HepG2 (cell line): Measurements from ENCODE around the gene TTC31. TPM values are rescaled to one million over a fixed set of nuclear protein-coding genes. Genes with fewer than 3 reads are reported as not detected.

Source experiments
- AHR ChIP-seq: IDR thresholded peaks from 2 replicates; pipeline ENCODE4 v1.6.1; 2018; ENCODE audit warnings: missing genetic modification reagents, missing compliant biosample characterization
- ATF7-NPFF ChIP-seq: sonication (generic); formaldehyde crosslinking; IDR thresholded peaks from 2 replicates; pipeline ENCODE4 v1.8.1; 2023; ENCODE audit warnings: mild to moderate bottlenecking, low read depth, missing genetic modification reagents, moderate library complexity
- KDM5A ChIP-seq: fragments of 200-600 bp; sonication (generic); IDR thresholded peaks from 2 replicates; pipeline ENCODE4 v1.7.0; 2018; ENCODE audit warnings: antibody characterized with exemption, mild to moderate bottlenecking, low read length, borderline replicate concordance
- MAFK ChIP-seq, 2 experiments: IDR thresholded peaks in 1 of 2; conservative IDR thresholded peaks in 1 of 2; 2 replicates each; pipeline ENCODE4 v1.6.1; 2011; ENCODE audit warnings: improper control_type of control experiment in 2 of 2, low read length in 2 of 2
- MBNL3 ChIP-seq: fragments of 250-450 bp; sonication (Bioruptor Pico); conservative IDR thresholded peaks from 2 replicates; pipeline ENCODE4 v1.8.0; 2022; ENCODE audit warnings: mild to moderate bottlenecking, inconsistent platforms
- RAD21 ChIP-seq: fragments of 450-650 bp; formaldehyde crosslinking; IDR thresholded peaks from 2 replicates; pipeline ENCODE4 v1.5.0; 2020; ENCODE audit warnings: mild to moderate bottlenecking
- SCMH1 ChIP-seq: sonication (generic); formaldehyde crosslinking; IDR thresholded peaks from 2 replicates; pipeline ENCODE4 v1.9.0; 2021; ENCODE audit warnings: missing genetic modification reagents, mild to moderate bottlenecking, borderline replicate concordance
- TCF12 ChIP-seq, 2 experiments: fragments of 450-650 bp in 1 of 2; sonication (generic) in 1 of 2; formaldehyde crosslinking in 1 of 2; IDR thresholded peaks; 2 replicates each; pipeline versions ENCODE4 v1.6.1 to v1.8.0; 2017 to 2022; ENCODE audit warnings: antibody characterized with exemption in 1 of 2, mild to moderate bottlenecking in 1 of 2, missing genetic modification reagents in 1 of 2, moderate library complexity in 1 of 2
- TCF7 ChIP-seq: sonication (generic); IDR thresholded peaks from 2 replicates; pipeline ENCODE4 v1.6.1; 2016; ENCODE audit warnings: antibody characterized with exemption, low read depth
- THAP11 ChIP-seq: IDR thresholded peaks from 2 replicates; pipeline ENCODE4 v1.6.1; 2016; ENCODE audit warnings: missing biosample characterization, missing genetic modification reagents
- ZFP1 ChIP-seq: IDR thresholded peaks from 2 replicates; pipeline ENCODE4 v1.6.1; 2016
- ZFX ChIP-seq: sonication (generic); formaldehyde crosslinking; IDR thresholded peaks from 2 replicates; pipeline ENCODE4 v1.4.0; 2020; ENCODE audit warnings: mild to moderate bottlenecking, low read depth, missing genetic modification reagents, moderate library complexity
- ZKSCAN1 ChIP-seq: fragments of 150-350 bp; IDR thresholded peaks from 2 replicates; pipeline ENCODE4 v1.6.1; 2014; ENCODE audit warnings: low read length
- ZNF354B ChIP-seq: sonication (generic); formaldehyde crosslinking; IDR thresholded peaks from 2 replicates; pipeline ENCODE4 v1.8.0; 2022; ENCODE audit warnings: mild to moderate bottlenecking, missing genetic modification reagents
- ZNF484 ChIP-seq: sonication (generic); formaldehyde crosslinking; IDR thresholded peaks from 2 replicates; pipeline ENCODE4 v1.5.1; 2020; ENCODE audit warnings: mild to moderate bottlenecking, low read depth, missing genetic modification reagents, borderline replicate concordance
- ZNF616 ChIP-seq: sonication (generic); formaldehyde crosslinking; IDR thresholded peaks from 2 replicates; pipeline ENCODE4 v1.5.0; 2020; ENCODE audit warnings: low read depth, mild to moderate bottlenecking, missing genetic modification reagents
- ZNF775 ChIP-seq: sonication (generic); formaldehyde crosslinking; IDR thresholded peaks from 2 replicates; pipeline ENCODE4 v1.4.0; 2020; ENCODE audit warnings: missing genetic modification reagents, mild to moderate bottlenecking, moderate library complexity, borderline replicate concordance
- polyA plus RNA-seq, 8 experiments: library from polyadenylated mRNA; depleted of rRNA in 3 of 8; stranded (reverse) in 7 of 8; unstranded in 1 of 8; fragments of >200 nt; fragmentation: Illumina TruSeq in 4 of 8; extraction: Trizol in 4 of 8; gene quantifications; 2 replicates each; pipeline versions ENCODE4 v1.2.1 to v1.2.3, GENCODE V29; 2011 to 2016; ENCODE audit warnings: low read depth in 4 of 8, missing spikeins in 1 of 8, mixed read lengths in 1 of 8; ENCODE audit not compliant: insufficient read depth in 1 of 8
- total RNA-seq, 5 experiments: library from RNA; depleted of rRNA; stranded (reverse); fragments of >200 nt; fragmentation: Illumina TruSeq; extraction: Trizol; gene quantifications; 2 replicates each; pipeline ENCODE4 v1.2.3, GENCODE V29; 2016; ENCODE audit warnings: low read depth in 1 of 5
- TF ChIP-seq, protein P1 (sequence below): sonication (generic); formaldehyde crosslinking; IDR thresholded peaks from 2 replicates; pipeline ENCODE4 v1.5.1; 2020; ENCODE audit warnings: missing genetic modification reagents, mild to moderate bottlenecking, borderline replicate concordance
- TF ChIP-seq, protein P2 (sequence below): sonication (generic); formaldehyde crosslinking; IDR thresholded peaks from 2 replicates; pipeline ENCODE4 v1.4.0; 2020; ENCODE audit warnings: missing genetic modification reagents, borderline replicate concordance
- TF ChIP-seq, protein P3 (sequence below): IDR thresholded peaks from 2 replicates; pipeline ENCODE4 v1.6.1; 2018; ENCODE audit warnings: missing genetic modification reagents, mild to moderate bottlenecking, missing compliant biosample characterization
- TF ChIP-seq, protein P4 (sequence below): sonication (generic); formaldehyde crosslinking; IDR thresholded peaks from 2 replicates; pipeline ENCODE4 v1.8.0; 2022; ENCODE audit warnings: missing genetic modification reagents, mild to moderate bottlenecking, moderate library complexity, borderline replicate concordance

Gene TTC31
- total and polyA plus RNA-seq, 2 of the 13 experiments (the other 11 are each of a cell fraction or from before 2014, with no cell fraction given), result 28.3 to 39.5 TPM

DNA sequence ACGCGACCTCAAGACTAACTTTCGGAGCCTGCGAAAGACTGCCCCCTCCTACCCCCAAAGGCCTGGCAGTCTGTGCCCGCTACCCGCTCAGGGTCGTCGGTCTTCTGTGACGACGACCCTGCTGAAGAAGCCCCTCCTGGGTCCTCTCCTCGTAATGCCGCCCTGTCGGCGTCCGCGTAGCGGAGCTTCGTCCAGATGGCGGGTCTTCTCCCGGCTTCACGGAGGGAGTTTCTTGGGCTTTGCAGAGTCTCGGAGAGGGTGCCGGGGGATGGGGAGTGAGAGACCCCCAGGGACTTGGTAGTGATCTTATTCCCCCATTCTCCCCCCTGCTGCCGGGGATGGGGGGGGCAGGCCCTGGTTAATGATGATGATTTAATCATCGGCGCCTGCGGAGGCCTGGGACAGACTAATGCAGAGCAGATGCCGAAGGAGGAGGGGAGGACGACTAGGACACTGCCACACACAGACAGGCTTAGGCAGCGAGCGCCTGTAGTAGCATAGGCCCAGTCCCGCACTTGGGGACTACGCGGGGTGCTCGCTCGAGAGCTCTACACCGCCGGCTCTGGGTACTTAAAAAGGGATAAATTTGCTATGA lies 25.1 kb downstream of the TTC31 start (continued):
- TF ChIP-seq ZNF354B (CRISPR knock-in tag), result no peak
- TF ChIP-seq ZNF616 (CRISPR knock-in tag), result no peak
- no peak for TF ChIP-seq TCF7
- TF ChIP-seq, protein P1, sequence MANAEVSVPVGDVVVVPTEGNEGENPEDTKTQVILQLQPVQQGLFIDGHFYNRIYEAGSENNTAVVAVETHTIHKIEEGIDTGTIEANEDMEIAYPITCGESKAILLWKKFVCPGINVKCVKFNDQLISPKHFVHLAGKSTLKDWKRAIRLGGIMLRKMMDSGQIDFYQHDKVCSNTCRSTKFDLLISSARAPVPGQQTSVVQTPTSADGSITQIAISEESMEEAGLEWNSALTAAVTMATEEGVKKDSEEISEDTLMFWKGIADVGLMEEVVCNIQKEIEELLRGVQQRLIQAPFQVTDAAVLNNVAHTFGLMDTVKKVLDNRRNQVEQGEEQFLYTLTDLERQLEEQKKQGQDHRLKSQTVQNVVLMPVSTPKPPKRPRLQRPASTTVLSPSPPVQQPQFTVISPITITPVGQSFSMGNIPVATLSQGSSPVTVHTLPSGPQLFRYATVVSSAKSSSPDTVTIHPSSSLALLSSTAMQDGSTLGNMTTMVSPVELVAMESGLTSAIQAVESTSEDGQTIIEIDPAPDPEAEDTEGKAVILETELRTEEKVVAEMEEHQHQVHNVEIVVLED, result no peak
- TF ChIP-seq MAFK (conservative IDR thresholded peaks at IDR 0.05 in 1 of 2, IDR thresholded peaks at IDR 0.05 in 1 of 2; ENCODE audit: low read length in 2 of 2), result no peak
- no peak for TF ChIP-seq AHR (CRISPR knock-in tag)
- no peak for TF ChIP-seq THAP11 (CRISPR knock-in tag)
- no peak for TF ChIP-seq MBNL3 (CRISPR knock-in tag)
- TF ChIP-seq, protein P2, sequence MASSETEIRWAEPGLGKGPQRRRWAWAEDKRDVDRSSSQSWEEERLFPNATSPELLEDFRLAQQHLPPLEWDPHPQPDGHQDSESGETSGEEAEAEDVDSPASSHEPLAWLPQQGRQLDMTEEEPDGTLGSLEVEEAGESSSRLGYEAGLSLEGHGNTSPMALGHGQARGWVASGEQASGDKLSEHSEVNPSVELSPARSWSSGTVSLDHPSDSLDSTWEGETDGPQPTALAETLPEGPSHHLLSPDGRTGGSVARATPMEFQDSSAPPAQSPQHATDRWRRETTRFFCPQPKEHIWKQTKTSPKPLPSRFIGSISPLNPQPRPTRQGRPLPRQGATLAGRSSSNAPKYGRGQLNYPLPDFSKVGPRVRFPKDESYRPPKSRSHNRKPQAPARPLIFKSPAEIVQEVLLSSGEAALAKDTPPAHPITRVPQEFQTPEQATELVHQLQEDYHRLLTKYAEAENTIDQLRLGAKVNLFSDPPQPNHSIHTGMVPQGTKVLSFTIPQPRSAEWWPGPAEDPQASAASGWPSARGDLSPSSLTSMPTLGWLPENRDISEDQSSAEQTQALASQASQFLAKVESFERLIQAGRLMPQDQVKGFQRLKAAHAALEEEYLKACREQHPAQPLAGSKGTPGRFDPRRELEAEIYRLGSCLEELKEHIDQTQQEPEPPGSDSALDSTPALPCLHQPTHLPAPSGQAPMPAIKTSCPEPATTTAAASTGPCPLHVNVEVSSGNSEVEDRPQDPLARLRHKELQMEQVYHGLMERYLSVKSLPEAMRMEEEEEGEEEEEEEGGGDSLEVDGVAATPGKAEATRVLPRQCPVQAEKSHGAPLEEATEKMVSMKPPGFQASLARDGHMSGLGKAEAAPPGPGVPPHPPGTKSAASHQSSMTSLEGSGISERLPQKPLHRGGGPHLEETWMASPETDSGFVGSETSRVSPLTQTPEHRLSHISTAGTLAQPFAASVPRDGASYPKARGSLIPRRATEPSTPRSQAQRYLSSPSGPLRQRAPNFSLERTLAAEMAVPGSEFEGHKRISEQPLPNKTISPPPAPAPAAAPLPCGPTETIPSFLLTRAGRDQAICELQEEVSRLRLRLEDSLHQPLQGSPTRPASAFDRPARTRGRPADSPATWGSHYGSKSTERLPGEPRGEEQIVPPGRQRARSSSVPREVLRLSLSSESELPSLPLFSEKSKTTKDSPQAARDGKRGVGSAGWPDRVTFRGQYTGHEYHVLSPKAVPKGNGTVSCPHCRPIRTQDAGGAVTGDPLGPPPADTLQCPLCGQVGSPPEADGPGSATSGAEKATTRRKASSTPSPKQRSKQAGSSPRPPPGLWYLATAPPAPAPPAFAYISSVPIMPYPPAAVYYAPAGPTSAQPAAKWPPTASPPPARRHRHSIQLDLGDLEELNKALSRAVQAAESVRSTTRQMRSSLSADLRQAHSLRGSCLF (CRISPR knock-in tag), result no peak
- TF ChIP-seq, protein P3, sequence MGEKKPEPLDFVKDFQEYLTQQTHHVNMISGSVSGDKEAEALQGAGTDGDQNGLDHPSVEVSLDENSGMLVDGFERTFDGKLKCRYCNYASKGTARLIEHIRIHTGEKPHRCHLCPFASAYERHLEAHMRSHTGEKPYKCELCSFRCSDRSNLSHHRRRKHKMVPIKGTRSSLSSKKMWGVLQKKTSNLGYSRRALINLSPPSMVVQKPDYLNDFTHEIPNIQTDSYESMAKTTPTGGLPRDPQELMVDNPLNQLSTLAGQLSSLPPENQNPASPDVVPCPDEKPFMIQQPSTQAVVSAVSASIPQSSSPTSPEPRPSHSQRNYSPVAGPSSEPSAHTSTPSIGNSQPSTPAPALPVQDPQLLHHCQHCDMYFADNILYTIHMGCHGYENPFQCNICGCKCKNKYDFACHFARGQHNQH (CRISPR knock-in tag), result no peak
- peak; percentile 82 for TF ChIP-seq ZFX (CRISPR knock-in tag)
- TF ChIP-seq, protein P4, sequence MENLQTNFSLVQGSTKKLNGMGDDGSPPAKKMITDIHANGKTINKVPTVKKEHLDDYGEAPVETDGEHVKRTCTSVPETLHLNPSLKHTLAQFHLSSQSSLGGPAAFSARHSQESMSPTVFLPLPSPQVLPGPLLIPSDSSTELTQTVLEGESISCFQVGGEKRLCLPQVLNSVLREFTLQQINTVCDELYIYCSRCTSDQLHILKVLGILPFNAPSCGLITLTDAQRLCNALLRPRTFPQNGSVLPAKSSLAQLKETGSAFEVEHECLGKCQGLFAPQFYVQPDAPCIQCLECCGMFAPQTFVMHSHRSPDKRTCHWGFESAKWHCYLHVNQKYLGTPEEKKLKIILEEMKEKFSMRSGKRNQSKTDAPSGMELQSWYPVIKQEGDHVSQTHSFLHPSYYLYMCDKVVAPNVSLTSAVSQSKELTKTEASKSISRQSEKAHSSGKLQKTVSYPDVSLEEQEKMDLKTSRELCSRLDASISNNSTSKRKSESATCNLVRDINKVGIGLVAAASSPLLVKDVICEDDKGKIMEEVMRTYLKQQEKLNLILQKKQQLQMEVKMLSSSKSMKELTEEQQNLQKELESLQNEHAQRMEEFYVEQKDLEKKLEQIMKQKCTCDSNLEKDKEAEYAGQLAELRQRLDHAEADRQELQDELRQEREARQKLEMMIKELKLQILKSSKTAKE, result no peak
- TF ChIP-seq TCF12 (IDR thresholded peaks at IDR 0.05), result no peak
- TF ChIP-seq TCF12 (CRISPR knock-in tag; IDR thresholded peaks at IDR 0.05), result no peak
- no peak for TF ChIP-seq ZKSCAN1
- TF ChIP-seq ZNF775 (CRISPR knock-in tag), result no peak
- no peak for TF ChIP-seq ZNF484 (CRISPR knock-in tag)
- no peak for TF ChIP-seq RAD21 (CRISPR knock-in tag)
- TF ChIP-seq SCMH1 (CRISPR knock-in tag), result no peak
- no peak for TF ChIP-seq ATF7-NPFF (CRISPR knock-in tag)
- no peak for TF ChIP-seq ZFP1 (CRISPR knock-in tag)
- TF ChIP-seq KDM5A, result no peak; the same call in 1 of the 2 replicates
